GM10266 (cell line): ENCODE data around the gene WHAMM.

Experiments
- DNase-seq: peaks from one replicate; pipeline ENCODE4 v3.0.0; 2012; ENCODE audit errors: extremely low spot score
- CTCF ChIP-seq: IDR thresholded peaks from 2 replicates; pipeline ENCODE4 v1.5.1; 2012; ENCODE audit warnings: mild to moderate bottlenecking, low read depth; ENCODE audit not compliant: control insufficient read depth, insufficient read depth; ENCODE audit errors: missing control alignments

WHAMM gene

GRCh38 chr15:82771789-82772607, 37.4 kb upstream of the WHAMM start:
- DNase-seq: no peak
- no peak for TF ChIP-seq CTCF

DNA sequence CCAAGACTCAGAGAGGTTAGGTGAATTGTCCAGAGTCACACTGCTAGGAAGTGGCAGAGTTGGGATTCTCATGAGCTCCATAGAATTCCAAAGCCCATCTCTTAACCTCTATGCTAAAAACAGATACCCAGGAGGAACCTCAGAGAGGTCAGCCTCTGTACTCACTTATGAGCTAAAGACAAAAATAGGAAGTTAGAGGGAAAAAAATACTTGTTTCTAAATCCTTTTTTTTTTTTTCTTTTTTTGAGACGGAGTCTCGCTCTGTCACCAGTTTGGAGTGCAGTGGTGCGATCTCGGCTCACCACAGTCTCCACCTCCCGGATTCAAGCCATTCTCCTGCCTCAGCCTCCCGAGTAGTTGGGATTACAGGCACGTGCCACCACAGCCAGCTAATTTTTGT, 34.9 kb upstream of the WHAMM start:
- no peak for DNase-seq
- no peak for TF ChIP-seq CTCF

- no peak for DNase-seq
- no peak for TF ChIP-seq CTCF
Observed at GRCh38 chr15:82778755-82779154, 30.7 kb upstream of the WHAMM start.

- TF ChIP-seq CTCF: no peak
- DNase-seq: no peak
Observed at GRCh38 chr15:82781349-82781748, 28.1 kb upstream of the WHAMM start.

GRCh38 chr15:82788496-82788895, 20.9 kb upstream of the WHAMM start:
- no peak for DNase-seq
- no peak for TF ChIP-seq CTCF

DNA sequence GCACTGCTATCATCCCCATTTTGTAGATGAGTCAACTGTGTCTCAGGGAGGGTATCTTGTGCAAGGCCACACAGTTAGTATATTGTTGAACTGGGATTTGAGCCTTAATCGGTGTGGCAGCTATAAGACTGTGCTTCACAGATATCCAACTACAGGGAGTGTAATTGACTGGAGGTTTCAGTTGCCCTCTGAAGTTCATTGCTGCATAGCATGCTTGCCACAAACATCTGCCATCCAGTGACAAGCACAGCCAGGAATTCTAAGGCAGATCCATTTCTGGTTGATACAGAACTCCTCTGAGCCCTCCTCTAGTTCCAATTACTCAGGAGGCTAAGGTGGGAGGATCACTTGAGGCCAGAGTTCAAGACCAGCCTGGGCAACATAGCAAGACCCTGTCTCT, 19.9 kb upstream of the WHAMM start:
- DNase-seq: no peak
- no peak for TF ChIP-seq CTCF

- TF ChIP-seq CTCF: no peak
- no peak for DNase-seq
Observed at GRCh38 chr15:82790321-82790720, 19.1 kb upstream of the WHAMM start.
